ENCODE measurements around the gene HBB.

Gene HBB

GRCh38 chr11:5232176-5232575 lies 5.3 kb upstream of the HBB start:
- Histone ChIP-seq H3K27me3 (no peaks in the 10 kb centered on the region), H3K27ac (no peak overlapping the region), H3K9me3 (no peaks in the 10 kb centered on the region), H3K36me3 (no peaks in the 10 kb centered on the region), H3K4me1 (ENCODE audit: control insufficient read depth in 1 of 2, insufficient read depth in 1 of 2, low read depth in 1 of 2, low read length in 1 of 2) (no peaks in the 10 kb centered on the region), H3K4me3 (ENCODE audit: low read depth in 1 of 2, low read length in 1 of 2) (no peak overlapping the region)
- TF ChIP-seq CTCF (IDR thresholded peaks at IDR 0.05): no peak

DNA sequence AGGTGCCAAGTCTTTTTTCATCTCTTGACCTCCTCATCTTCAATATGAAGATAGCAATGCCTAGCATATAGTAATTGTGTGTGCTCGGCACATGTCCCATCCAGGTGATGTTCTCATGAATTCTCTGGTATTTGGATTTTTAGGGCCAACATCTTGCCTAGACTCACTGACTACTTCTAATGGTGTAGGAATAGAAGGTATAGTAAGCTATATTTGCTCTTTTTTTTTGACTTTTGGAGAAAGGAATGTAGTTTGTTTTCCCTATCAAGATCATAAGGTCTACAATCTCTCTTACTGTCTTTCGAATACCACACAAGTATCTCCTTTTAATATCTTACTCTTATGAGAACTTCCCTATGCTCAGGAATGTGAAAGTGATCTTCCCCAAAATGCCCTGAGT lies 4.2 kb upstream of the HBB start:
- no peak for TF ChIP-seq CTCF (IDR thresholded peaks at IDR 0.05)
- H3K4me1 ChIP-seq (ENCODE audit: control insufficient read depth in 1 of 2, insufficient read depth in 1 of 2, low read depth in 1 of 2, low read length in 1 of 2): no peaks in the 10 kb centered on the region
- H3K27me3 ChIP-seq: no peaks in the 10 kb centered on the region
- no peaks in the 10 kb centered on the region for H3K9me3 ChIP-seq
- H3K4me3 ChIP-seq (ENCODE audit: low read depth in 1 of 2, low read length in 1 of 2): no peak overlapping the region
- no peaks in the 10 kb centered on the region for H3K36me3 ChIP-seq
- H3K27ac ChIP-seq: no peak overlapping the region

DNA sequence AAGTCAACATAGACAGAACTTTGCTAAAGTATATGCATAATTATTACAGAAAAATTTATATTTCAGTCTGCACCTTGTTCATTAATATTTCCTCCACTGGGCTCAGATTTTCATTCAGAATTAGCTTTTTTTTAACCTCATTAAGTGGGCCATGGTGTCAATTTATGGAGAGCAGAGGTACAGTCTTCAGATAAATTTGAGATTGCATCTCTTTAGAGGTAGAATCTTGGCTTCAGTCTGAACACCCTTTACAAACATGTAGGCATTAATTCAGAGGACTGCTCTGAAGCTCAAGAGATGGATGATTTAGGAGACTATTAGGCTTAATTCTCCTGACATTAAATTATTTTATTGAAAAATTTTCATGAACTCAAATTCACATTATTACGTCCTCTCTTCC lies 3.4 kb upstream of the HBB start:
- Histone ChIP-seq H3K36me3 (no peaks in the 10 kb centered on the region), H3K4me3 (ENCODE audit: low read depth in 1 of 2, low read length in 1 of 2) (no peak overlapping the region), H3K4me1 (ENCODE audit: control insufficient read depth in 1 of 2, insufficient read depth in 1 of 2, low read depth in 1 of 2, low read length in 1 of 2) (no peaks in the 10 kb centered on the region), H3K9me3 (no peaks in the 10 kb centered on the region), H3K27me3 (no peaks in the 10 kb centered on the region), H3K27ac (no peak overlapping the region)
- TF ChIP-seq CTCF (IDR thresholded peaks at IDR 0.05): no peak

GRCh38 chr11:5229796-5230195 lies 2.9 kb upstream of the HBB start:
- Histone ChIP-seq H3K4me3 (ENCODE audit: low read depth in 1 of 2, low read length in 1 of 2) (no peak overlapping the region), H3K4me1 (ENCODE audit: control insufficient read depth in 1 of 2, insufficient read depth in 1 of 2, low read depth in 1 of 2, low read length in 1 of 2) (no peaks in the 10 kb centered on the region), H3K27me3 (no peaks in the 10 kb centered on the region), H3K27ac (no peak overlapping the region), H3K9me3 (no peaks in the 10 kb centered on the region), H3K36me3 (no peaks in the 10 kb centered on the region)
- no peak for TF ChIP-seq CTCF (IDR thresholded peaks at IDR 0.05)

- H3K27me3 ChIP-seq: no peaks in the 10 kb centered on the region
- no peak overlapping the region for H3K27ac ChIP-seq
- H3K9me3 ChIP-seq: no peaks in the 10 kb centered on the region
- no peak for TF ChIP-seq CTCF (IDR thresholded peaks at IDR 0.05)
- H3K4me1 ChIP-seq (ENCODE audit: control insufficient read depth in 1 of 2, insufficient read depth in 1 of 2, low read depth in 1 of 2, low read length in 1 of 2): no peaks in the 10 kb centered on the region
- no peaks in the 10 kb centered on the region for H3K36me3 ChIP-seq
- no peak overlapping the region for H3K4me3 ChIP-seq (ENCODE audit: low read depth in 1 of 2, low read length in 1 of 2)
These were observed 2.5 kb upstream of the HBB start for GRCh38 chr11:5229356-5229755.

GRCh38 chr11:5228124-5228523 lies 1.3 kb upstream of the HBB start:
- Histone ChIP-seq H3K27me3 (no peaks in the 10 kb centered on the region), H3K4me3 (ENCODE audit: low read depth in 1 of 2, low read length in 1 of 2) (no peak overlapping the region), H3K36me3 (no peaks in the 10 kb centered on the region), H3K4me1 (ENCODE audit: control insufficient read depth in 1 of 2, insufficient read depth in 1 of 2, low read depth in 1 of 2, low read length in 1 of 2) (no peaks in the 10 kb centered on the region), H3K27ac (no peak overlapping the region), H3K9me3 (no peaks in the 10 kb centered on the region)
- no peak for TF ChIP-seq CTCF (IDR thresholded peaks at IDR 0.05)
